ENCODE results near the gene MT1G.

DNA sequence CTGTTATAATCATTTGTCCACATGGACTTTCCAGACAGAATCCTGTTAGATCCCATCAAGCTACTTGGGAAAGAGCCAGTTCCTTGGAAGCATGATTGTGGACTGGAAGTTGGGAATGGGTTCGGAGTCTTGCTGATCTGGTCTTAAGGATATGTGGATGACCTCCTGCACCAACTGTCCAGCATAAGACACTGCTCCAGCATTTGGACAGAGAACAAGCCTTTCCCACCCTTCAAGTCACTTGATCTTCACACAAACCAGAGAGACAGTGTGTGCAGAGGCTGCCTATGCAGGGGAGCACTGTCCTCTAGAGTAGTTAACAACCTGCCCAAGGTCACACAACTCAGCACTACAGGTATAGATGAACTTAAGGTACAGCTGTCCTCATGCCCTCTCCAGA is 22.0 kb downstream of the MT1G start:
- TF ChIP-seq FOXM1 (IDR thresholded peaks at IDR 0.05; ENCODE audit: borderline replicate concordance, low read depth), result no peak
- no peak for TF ChIP-seq RAD21 (IDR thresholded peaks at IDR 0.05; ENCODE audit: low read depth)
- no peak for TF ChIP-seq EP300 (IDR thresholded peaks at IDR 0.05; ENCODE audit: borderline replicate concordance)
- TF ChIP-seq, protein P1, sequence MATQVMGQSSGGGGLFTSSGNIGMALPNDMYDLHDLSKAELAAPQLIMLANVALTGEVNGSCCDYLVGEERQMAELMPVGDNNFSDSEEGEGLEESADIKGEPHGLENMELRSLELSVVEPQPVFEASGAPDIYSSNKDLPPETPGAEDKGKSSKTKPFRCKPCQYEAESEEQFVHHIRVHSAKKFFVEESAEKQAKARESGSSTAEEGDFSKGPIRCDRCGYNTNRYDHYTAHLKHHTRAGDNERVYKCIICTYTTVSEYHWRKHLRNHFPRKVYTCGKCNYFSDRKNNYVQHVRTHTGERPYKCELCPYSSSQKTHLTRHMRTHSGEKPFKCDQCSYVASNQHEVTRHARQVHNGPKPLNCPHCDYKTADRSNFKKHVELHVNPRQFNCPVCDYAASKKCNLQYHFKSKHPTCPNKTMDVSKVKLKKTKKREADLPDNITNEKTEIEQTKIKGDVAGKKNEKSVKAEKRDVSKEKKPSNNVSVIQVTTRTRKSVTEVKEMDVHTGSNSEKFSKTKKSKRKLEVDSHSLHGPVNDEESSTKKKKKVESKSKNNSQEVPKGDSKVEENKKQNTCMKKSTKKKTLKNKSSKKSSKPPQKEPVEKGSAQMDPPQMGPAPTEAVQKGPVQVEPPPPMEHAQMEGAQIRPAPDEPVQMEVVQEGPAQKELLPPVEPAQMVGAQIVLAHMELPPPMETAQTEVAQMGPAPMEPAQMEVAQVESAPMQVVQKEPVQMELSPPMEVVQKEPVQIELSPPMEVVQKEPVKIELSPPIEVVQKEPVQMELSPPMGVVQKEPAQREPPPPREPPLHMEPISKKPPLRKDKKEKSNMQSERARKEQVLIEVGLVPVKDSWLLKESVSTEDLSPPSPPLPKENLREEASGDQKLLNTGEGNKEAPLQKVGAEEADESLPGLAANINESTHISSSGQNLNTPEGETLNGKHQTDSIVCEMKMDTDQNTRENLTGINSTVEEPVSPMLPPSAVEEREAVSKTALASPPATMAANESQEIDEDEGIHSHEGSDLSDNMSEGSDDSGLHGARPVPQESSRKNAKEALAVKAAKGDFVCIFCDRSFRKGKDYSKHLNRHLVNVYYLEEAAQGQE (IDR thresholded peaks at IDR 0.05; ENCODE audit: low read depth), result peak; percentile 70
- no peak for TF ChIP-seq CEBPB (IDR thresholded peaks at IDR 0.05)

Measured in Ishikawa (cell line).